GM12892 (cell line): ENCODE data around the gene RMND1. TPM values are rescaled to one million over a fixed set of nuclear protein-coding genes. Genes with fewer than 3 reads are reported as not detected.

Experiments
- DNase-seq: peaks from one replicate; pipeline ENCODE4 v3.0.0; 2011; ENCODE audit not compliant: insufficient read length
- FAIRE-seq: peaks from 2 replicates; lab custom pipeline; 2011; peaks lifted over from hg19 to GRCh38; lab: Jason Lieb, UNC
- POLR2A ChIP-seq: IDR thresholded peaks from 2 replicates; pipeline ENCODE4 v1.6.1; 2011; ENCODE audit warnings: low read depth, low read length, control low read depth
- POLR2AphosphoS5 ChIP-seq: IDR thresholded peaks from 2 replicates; pipeline ENCODE4 v1.6.1; 2011; ENCODE audit warnings: low read depth, low read length, control low read depth
- TAF1 ChIP-seq: IDR thresholded peaks from 2 replicates; pipeline ENCODE4 v1.6.1; 2011; ENCODE audit warnings: low read depth, mild to moderate bottlenecking, control low read depth, low read length, borderline replicate concordance
- polyA plus RNA-seq: library from polyadenylated mRNA; unstranded; fragments of >200 nt; gene quantifications from one replicate; pipeline ENCODE4 v1.2.1, GENCODE V29; 2012; ENCODE audit warnings: missing spikeins, inconsistent platforms; ENCODE audit not compliant: missing spikeins

Gene RMND1
- polyA plus RNA-seq = 25.5 TPM

DNA sequence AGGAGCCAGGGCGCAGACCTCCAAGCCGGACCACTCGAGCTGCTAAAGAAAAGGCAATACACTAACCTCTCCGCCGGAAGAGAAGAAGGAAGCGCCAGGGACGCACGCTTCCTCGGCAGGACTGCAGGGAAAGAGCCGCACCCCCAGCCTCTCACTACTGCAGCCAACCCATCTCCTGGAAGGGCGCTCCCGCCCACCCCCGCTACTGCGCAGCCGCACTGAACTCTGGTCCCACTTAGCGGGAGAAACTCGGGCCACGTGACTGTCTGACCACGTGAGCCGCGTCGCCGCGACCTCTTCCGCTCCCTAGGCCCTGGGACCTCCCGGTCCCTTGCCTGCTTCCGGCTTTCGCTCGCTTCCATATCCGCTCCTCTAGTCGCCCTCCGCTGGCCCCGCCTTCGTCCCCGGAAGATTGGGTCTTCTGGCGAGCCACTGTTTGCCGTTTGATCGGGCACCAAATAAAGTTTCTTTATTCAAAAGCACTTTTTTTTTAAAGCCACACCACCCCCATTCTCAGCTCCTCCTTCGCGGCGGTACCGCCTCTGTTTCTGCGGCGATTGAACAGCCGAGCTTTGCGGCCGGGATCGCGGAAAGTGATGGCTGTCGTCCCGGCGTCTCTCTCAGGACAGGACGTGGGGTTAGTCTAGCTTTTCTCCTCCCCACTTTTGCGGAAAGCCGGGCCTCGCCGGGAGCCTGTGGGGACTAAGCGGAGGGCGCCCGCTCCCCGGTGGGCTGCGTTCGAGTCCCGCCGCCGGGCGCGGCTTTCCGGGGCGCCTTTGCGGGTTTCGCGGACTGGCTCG, at the start of gene RMND1:
TSS of gene RMND1 (minus strand) at position 177 of the 800 bp plus-strand sequence. CDS start 6,315 bp downstream, outside the sequence.
- TF ChIP-seq TAF1 = peak; percentile 74
- peak; percentile 76 for TF ChIP-seq POLR2AphosphoS5
- peak; percentile 91 for TF ChIP-seq POLR2A
- FAIRE-seq (peak; percentile 99), DNase-seq (peak; percentile 90)

DNA sequence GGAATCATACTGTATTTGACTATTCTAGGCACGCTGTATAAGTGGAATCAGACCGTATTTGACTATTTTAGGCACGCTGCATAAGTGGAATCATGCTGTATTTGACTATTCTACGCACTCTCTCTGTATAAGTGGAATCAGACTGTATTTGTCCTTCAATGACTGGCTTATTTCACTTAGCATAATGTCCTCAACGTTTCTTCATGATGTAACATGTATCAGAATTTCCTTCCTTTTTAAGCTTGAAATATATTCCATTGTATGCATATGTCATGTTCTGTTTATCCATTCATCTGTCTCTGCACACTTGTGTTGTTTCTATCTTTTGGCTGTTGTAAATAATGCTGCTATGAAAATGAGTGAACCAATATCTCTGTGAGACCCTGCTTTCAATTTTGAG, 47.6 kb upstream of the RMND1 start:
- no peak for DNase-seq

GRCh38 chr6:151498327-151498726, 46.4 kb upstream of the RMND1 start:
- FAIRE-seq = peak; percentile 24
- DNase-seq = no peak
- no peak for TF ChIP-seq POLR2A
- no peak for TF ChIP-seq TAF1
- TF ChIP-seq POLR2AphosphoS5 = no peak

More for the DNA sequence above, 47.6 kb upstream of the RMND1 start:
- FAIRE-seq = no peak
- TF ChIP-seq TAF1 (no peak), POLR2AphosphoS5 (no peak), POLR2A (no peak)

GRCh38 chr6:151497905-151498304, 46.0 kb upstream of the RMND1 start:
- FAIRE-seq (no peak), DNase-seq (no peak)
- TF ChIP-seq TAF1 = no peak
- TF ChIP-seq POLR2AphosphoS5 = no peak
- no peak for TF ChIP-seq POLR2A

DNA sequence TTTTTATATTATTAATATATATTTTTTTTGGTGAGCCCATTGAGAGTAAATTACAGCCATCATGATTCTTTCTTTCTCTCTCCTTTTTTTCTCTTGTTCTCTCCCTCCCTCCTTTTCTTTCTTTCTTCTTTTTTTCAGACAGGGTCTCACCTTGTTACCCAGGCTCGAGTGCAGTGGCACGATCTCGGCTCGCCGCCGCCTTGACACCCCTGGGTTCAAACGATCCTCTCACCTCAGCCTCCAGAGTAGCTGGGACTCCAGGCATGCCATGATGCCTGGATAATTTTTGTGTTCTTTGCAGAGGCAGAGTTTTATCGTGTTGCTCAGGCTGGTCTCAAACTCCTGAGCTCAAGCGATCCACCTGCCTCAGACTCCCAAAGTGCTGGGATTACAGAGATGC, 43.5 kb upstream of the RMND1 start:
- DNase-seq = no peak
- no peak for FAIRE-seq
- TF ChIP-seq TAF1 (no peak), POLR2A (no peak), POLR2AphosphoS5 (no peak)

DNA sequence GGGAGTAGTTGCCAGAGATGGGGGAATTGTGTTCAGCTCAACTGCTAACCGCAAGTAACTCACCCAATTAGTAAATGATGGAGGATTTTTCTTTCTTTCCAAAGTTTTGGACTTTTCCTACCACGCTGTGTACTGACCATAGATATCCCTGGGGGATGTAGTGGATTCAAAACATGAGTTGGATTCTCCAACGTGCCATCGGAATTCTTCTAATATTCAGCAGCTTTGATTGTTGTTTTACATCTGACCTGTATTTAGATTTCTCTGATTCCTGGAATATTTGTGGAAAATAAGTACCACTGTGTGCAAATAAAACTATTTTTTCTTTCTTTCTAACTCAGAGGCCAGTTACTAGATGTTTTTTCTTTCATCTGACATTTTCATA, 43.0 kb upstream of the RMND1 start:
- no peak for DNase-seq
- FAIRE-seq = no peak
- no peak for TF ChIP-seq POLR2AphosphoS5
- no peak for TF ChIP-seq TAF1
- TF ChIP-seq POLR2A = no peak

GRCh38 chr6:151494235-151494935, 42.5 kb upstream of the RMND1 start:
- DNase-seq = no peak
- TF ChIP-seq POLR2A = no peak
- no peak for TF ChIP-seq TAF1
- TF ChIP-seq POLR2AphosphoS5 = no peak
- FAIRE-seq = no peak

DNA sequence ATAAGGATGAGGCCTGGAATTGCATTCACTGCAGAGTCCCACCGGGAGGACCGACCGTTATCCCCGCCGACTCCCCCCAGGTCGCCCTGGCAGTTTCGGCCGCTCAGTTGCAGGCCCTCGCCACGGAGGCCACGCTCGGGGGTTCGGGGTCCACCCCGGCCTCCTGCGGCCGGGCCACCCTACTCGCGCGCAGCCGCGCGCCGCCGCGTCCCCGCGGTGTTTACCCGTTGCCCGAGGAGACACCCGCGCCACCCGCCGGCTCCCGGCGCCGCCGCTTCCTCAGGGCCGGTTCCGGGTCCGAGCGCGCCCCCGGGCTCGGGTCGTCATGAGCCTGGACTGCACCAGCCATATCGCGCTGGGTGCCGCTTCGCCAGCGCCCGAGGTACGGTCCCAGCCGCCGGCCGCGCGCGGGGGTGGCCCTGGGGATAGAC, 41.9 kb upstream of the RMND1 start, which contains the start of gene CCDC170:
TSS of gene CCDC170 (plus strand) at position 214 of the 431 bp plus-strand sequence. CDS start at position 326, 112 bp downstream.
- FAIRE-seq (no peak), DNase-seq (no peak)
- no peak for TF ChIP-seq TAF1
- no peak for TF ChIP-seq POLR2AphosphoS5
- no peak for TF ChIP-seq POLR2A

DNA sequence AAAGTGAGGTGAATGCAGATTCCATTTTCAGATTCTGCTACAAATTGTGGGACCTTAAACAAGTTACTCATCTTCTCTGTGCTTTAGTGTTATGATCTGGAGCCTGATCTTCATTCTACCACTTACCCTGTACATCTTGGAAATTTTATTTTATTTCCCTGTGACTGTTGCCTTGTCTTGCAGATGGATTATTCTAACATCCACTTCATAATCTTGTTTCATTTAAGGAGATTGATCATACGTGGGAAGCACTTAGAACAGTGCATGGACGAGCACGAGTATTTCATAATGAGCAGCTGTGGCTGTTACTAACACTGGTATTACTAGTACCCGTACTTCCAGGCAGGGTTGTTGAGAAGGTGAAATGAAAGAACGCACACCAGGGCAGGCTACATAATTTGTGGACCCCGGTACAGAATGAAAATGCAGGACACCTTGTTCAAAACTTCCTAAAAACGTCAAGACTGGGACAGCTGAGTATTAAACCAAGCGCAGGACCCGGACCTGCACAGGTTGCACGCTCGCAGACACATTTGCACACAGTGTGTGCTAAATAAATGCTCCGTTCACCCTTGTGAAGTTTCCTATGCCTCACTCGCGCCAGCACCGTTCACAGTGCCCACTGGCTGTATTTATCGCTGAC, 41.4 kb upstream of the RMND1 start:
- no peak for DNase-seq
- TF ChIP-seq POLR2AphosphoS5 = no peak
- no peak for TF ChIP-seq TAF1
- no peak for TF ChIP-seq POLR2A
- FAIRE-seq = no peak

DNA sequence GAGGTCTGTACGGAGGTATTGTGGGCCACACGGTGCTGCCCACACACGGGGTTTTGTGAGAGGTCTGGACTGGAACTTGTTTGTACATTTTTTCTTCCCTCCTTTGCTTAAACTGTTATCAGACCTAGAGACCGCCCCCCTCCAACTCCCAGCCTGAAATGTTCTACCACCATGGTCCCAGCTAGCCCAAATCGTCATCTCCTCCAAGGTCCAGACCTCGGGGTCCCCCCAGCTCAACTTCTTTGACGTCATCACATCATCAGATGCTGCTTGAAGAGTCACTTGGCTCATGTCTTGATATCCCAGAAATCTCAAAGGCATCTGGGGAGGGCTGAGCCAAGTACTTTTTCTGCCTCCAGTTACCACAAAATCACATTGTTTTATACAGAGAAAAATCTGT, 39.1 kb upstream of the RMND1 start:
- no peak for TF ChIP-seq POLR2AphosphoS5
- TF ChIP-seq TAF1 = no peak
- no peak for TF ChIP-seq POLR2A
- DNase-seq (no peak), FAIRE-seq (no peak)

GRCh38 chr6:151488226-151488625, 36.3 kb upstream of the RMND1 start:
- DNase-seq (no peak), FAIRE-seq (no peak)
- TF ChIP-seq POLR2A (no peak), TAF1 (no peak), POLR2AphosphoS5 (no peak)

GRCh38 chr6:151483994-151484393, 32.1 kb upstream of the RMND1 start:
- DNase-seq (no peak), FAIRE-seq (no peak)
- no peak for TF ChIP-seq POLR2AphosphoS5
- no peak for TF ChIP-seq TAF1
- TF ChIP-seq POLR2A = no peak
